Mononuclear cell (primary cell): ENCODE measurements around the gene CCM2L. TPM values are rescaled to one million over a fixed set of nuclear protein-coding genes. Genes with fewer than 3 reads are reported as not detected.
A peak's percentile ranks its signal among the peaks of the same experiment; 100 is the strongest.
"Not testable (repeated sequence)": the region's sequence is repeated elsewhere in the genome, so short reads cannot be mapped to it uniquely, and the experiment has no call there.

Source experiments
- H3K27me3 ChIP-seq: 2 replicates; pipeline ENCODE4 v1.6.0; 2011; ENCODE audit warnings: low read length, control low read depth; ENCODE audit not compliant: insufficient read depth
- H3K4me1 ChIP-seq: 2 replicates; pipeline ENCODE4 v1.5.1; 2011; ENCODE audit warnings: mild to moderate bottlenecking, low read length, control low read depth; ENCODE audit not compliant: insufficient read depth
- H3K4me3 ChIP-seq: 2 replicates; pipeline ENCODE4 v1.5.1; 2011; ENCODE audit warnings: mild to moderate bottlenecking, low read length, moderate library complexity
- H3K9me3 ChIP-seq: 2 replicates; pipeline ENCODE4 v1.5.1; 2011; ENCODE audit warnings: low read depth, mild to moderate bottlenecking, control low read depth, low read length
- total RNA-seq: library from RNA; depleted of rRNA; stranded (reverse); fragments of >200 nt; gene quantifications from one replicate; pipeline ENCODE4 v1.2.3, GENCODE V29; 2012

The CCM2L gene
- total RNA-seq, 1 donor = 0.42 TPM

GRCh38 chr20:32031007-32031958 is 21.0 kb downstream of the CCM2L start:
- H3K4me1 ChIP-seq = peaks cover 53% of the 10 kb centered on the region
- no peaks in the 10 kb centered on the region for H3K9me3 ChIP-seq
- no peak overlapping the region for H3K4me3 ChIP-seq
- no peaks in the 10 kb centered on the region for H3K27me3 ChIP-seq

GRCh38 chr20:32033316-32033715 is 23.1 kb downstream of the CCM2L start:
- Histone ChIP-seq H3K27me3 (no peaks in the 10 kb centered on the region), H3K9me3 (no peaks in the 10 kb centered on the region), H3K4me3 (no peak overlapping the region), H3K4me1 (peaks cover 74% of the 10 kb centered on the region)

- H3K4me1 ChIP-seq = peaks cover 78% of the 10 kb centered on the region
- H3K4me3 ChIP-seq, H3K9me3 ChIP-seq, H3K27me3 ChIP-seq: not testable (repeated sequence)
These were observed 23.5 kb downstream of the CCM2L start for GRCh38 chr20:32033721-32034120.

DNA sequence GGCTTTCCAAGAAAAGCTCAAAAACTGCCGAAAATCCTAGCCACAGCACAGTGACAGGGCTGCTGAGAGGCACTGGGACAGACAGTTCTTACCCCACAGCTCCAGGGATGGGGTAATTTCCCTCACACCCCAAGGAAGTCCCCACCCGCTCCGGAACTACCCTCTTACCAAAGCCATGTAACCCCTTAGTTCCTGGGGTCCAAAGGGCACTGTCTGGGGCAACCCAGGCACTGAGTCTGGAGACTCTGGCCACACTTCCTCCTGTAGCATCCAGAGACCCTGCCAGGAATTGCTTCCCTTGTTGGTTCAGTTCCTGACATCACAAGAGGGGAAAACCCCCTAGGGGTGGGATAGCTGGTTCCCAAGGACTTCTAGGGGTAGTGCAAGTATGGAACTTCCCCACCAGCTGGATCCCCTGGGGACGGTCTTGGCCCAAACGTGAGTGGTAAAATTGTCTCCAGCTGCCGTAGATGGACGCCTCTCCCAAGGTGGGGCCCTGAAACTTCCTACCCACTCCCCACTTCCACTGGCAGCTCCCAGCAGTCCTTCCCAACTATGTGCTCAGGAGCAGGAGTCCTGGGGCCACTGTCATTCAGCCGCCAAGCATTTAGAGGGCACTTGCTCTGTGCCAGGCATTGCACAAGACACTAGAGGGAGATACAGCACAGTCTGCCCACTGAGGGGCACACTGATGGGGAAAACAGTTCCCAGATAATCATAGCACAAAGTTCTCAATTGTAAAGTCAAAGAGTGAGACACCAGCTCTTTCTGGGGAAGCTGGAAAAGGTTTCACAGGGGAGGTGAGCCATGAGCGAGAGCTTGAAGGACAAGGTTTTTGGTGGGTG is 24.6 kb downstream of the CCM2L start:
- H3K27me3 ChIP-seq = no peaks in the 10 kb centered on the region
- peaks cover 87% of the 10 kb centered on the region for H3K4me1 ChIP-seq
- no peaks in the 10 kb centered on the region for H3K9me3 ChIP-seq
- no peak overlapping the region for H3K4me3 ChIP-seq

- Histone ChIP-seq H3K4me1 (peaks cover 91% of the 10 kb centered on the region), H3K27me3 (no peaks in the 10 kb centered on the region), H3K9me3 (no peaks in the 10 kb centered on the region), H3K4me3 (no peak overlapping the region)
These were observed 25.2 kb downstream of the CCM2L start for GRCh38 chr20:32035426-32035779.

DNA sequence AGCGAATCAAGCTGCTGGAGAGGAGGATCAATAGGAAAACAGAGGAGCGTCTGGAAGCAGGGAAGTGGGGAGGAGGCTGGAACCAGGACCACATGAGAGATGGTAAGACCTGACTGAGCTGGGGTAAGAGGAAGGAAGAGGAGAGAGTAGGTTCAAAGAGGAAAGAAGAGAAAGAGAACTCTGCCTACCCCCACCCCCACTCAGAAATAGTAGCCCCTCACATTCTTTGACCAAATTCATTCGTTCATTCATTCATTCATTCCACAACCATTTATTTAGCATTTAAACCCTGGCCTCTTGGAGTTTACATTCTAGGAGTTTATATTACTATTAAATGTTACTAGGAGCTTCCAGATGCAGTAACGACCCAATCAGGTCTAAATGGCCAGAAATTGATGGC is 26.0 kb downstream of the CCM2L start:
- peaks cover 94% of the 10 kb centered on the region for H3K4me1 ChIP-seq

GRCh38 chr20:32036716-32037485 is 26.7 kb downstream of the CCM2L start:
- Histone ChIP-seq H3K9me3 (no peaks in the 10 kb centered on the region), H3K4me1 (peaks cover 94% of the 10 kb centered on the region), H3K27me3 (no peaks in the 10 kb centered on the region), H3K4me3 (no peak overlapping the region)

More for the DNA sequence above, 26.0 kb downstream of the CCM2L start:
- Histone ChIP-seq H3K27me3 (no peaks in the 10 kb centered on the region), H3K9me3 (no peaks in the 10 kb centered on the region), H3K4me3 (no peak overlapping the region)

- H3K9me3 ChIP-seq = no peaks in the 10 kb centered on the region
- H3K4me3 ChIP-seq = no peak overlapping the region
- H3K27me3 ChIP-seq = no peaks in the 10 kb centered on the region
- peaks cover 92% of the 10 kb centered on the region for H3K4me1 ChIP-seq
These were observed 27.7 kb downstream of the CCM2L start for GRCh38 chr20:32037929-32038328.

DNA sequence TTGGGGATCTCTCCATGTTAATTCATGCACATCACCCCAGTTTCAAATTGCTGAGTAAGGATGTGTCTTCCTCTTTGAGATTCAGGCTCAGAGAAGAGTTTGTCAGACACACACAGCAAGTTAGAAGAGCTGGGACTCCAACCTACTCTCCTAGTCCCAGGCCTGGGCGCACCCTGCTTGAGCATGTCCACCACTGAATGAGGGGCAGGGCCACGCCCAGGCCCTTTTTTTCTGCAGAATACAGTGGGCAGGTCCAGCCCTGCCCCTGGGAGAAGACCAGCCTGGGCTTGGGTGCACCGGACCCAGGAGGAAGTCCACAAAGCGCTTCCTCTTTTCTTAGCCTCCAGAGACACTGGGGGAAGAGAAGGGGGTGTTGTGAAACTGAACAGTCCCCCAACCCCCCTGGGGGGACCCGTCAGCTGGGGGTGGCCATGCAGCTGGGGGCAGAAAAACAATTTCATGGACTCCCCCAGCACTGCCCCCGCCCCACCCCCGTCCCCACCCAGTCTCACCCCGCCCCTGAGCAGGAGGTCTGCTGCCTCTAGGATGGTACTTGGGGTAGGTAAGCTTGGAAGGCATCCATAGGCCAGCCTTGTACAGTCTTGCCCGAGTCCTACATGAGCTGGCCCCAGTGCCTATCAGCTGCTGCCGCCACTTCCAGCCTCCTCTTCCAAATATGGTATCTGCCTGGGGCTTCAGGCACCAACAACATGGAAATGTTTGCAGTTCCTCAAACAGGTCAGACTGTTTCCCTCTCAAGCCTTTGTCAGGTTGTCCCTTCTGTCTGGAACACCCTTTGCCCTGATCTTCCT is 30.1 kb downstream of the CCM2L start:
- Histone ChIP-seq H3K9me3 (no peaks in the 10 kb centered on the region), H3K27me3 (no peaks in the 10 kb centered on the region), H3K4me3 (no peak overlapping the region), H3K4me1 (peaks cover 74% of the 10 kb centered on the region)

GRCh38 chr20:32045999-32046398 is 35.8 kb downstream of the CCM2L start:
- H3K4me3 ChIP-seq = no peak overlapping the region
- H3K9me3 ChIP-seq = no peaks in the 10 kb centered on the region

GRCh38 chr20:32050324-32050841 is 40.1 kb downstream of the CCM2L start:
- H3K9me3 ChIP-seq = no peaks in the 10 kb centered on the region
- no peak overlapping the region for H3K4me3 ChIP-seq
- peaks cover 14% of the 10 kb centered on the region for H3K27me3 ChIP-seq
- peaks cover 49% of the 10 kb centered on the region for H3K4me1 ChIP-seq

More at GRCh38 chr20:32045999-32046398, 35.8 kb downstream of the CCM2L start:
- peaks cover 5% of the 10 kb centered on the region for H3K27me3 ChIP-seq
- peaks cover 30% of the 10 kb centered on the region for H3K4me1 ChIP-seq

- no peaks in the 10 kb centered on the region for H3K9me3 ChIP-seq
- H3K4me3 ChIP-seq = peak overlapping the region; percentile 72
- H3K27me3 ChIP-seq = peaks cover 14% of the 10 kb centered on the region
- H3K4me1 ChIP-seq = peaks cover 53% of the 10 kb centered on the region
These were observed 40.8 kb downstream of the CCM2L start for GRCh38 chr20:32050851-32051556.

- Histone ChIP-seq H3K4me3 (peak overlapping the region; percentile 72), H3K4me1 (peaks cover 58% of the 10 kb centered on the region), H3K27me3 (peaks cover 14% of the 10 kb centered on the region), H3K9me3 (no peaks in the 10 kb centered on the region)
These were observed 41.5 kb downstream of the CCM2L start for GRCh38 chr20:32051720-32052089.
